ENCODE results near the gene CACUL1. TPM values are rescaled to one million over a fixed set of nuclear protein-coding genes. Genes with fewer than 3 reads are reported as not detected.

CACUL1 gene
- total and polyA plus RNA-seq, 2 of the 13 experiments (the other 11 are each of a cell fraction or from before 2014, with no cell fraction given) = 14.2 to 31.0 TPM

DNA sequence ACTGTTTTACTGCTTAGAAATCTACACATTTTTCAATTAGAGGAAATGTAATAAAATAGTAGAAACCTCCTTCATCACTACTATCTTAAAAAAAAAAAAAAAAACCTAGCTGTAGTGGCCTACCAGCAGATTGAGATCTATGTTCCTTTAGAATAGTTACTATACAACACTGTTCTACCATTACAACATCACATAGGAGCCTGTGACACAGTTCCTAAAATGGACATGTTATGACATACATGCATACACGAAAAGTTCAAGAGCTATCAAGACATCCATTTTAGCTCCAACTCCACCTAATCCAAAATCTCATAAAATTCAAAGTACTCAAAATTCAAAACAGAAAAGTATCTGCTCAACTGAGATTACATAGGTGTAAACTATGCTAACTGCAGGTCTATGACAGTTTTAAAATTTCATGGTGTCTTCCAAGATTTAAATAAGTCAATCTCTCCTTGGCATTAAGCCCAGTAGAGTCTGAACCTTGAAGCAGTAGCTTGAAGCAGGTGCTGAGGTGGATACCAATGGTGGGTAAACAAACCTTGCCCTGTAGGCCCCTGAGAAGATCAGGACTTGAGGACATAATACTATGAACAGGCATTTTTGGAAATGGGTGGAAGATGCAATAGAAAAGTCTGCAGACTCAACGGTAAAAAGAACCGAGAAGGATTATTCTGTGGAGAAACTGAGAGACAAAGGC, 17.0 kb downstream of the CACUL1 start:
- Histone ChIP-seq H3K4me1 (ENCODE audit: insufficient read depth, low read length) (peaks cover 50% of the 10 kb centered on the region), H2AFZ (ENCODE audit: low read length) (no peak overlapping the region), H3K27me3 (ENCODE audit: control insufficient read depth in 1 of 2, insufficient read depth in 2 of 2, low read length in 2 of 2) (no peaks in the 10 kb centered on the region), H3K27ac (ENCODE audit: extremely low read length, insufficient read depth, low read length) (no peak overlapping the region), H3K9me3 (ENCODE audit: low read length) (no peaks in the 10 kb centered on the region), H3K79me2 (ENCODE audit: insufficient read depth, low read length) (peaks cover 84% of the 10 kb centered on the region), H3K4me2 (ENCODE audit: low read depth, low read length) (no peak overlapping the region), H3K4me3 (replicated peaks in 1 of 3; ENCODE audit: insufficient read depth in 1 of 3, low read depth in 2 of 3, low read length in 3 of 3) (no peak overlapping the region), H3K36me3 (replicated peaks in 1 of 2; ENCODE audit: control insufficient read depth in 1 of 2, insufficient read depth in 2 of 2, low read length in 2 of 2) (no peaks in the 10 kb centered on the region), H3K9ac (ENCODE audit: insufficient read depth, low read depth, low read length) (no peak overlapping the region), H4K20me1 (ENCODE audit: insufficient read depth, low read length) (peaks cover 35% of the 10 kb centered on the region)
- no TSS peak for BruUV-seq (replicated peaks)
- ChIA-PET CTCF (ENCODE audit: low intra/inter-chr PET ratio, low total read pairs) (no interaction called here), POLR2A (no interaction called here)
- no peak for DNase-seq (ENCODE audit: low spot score)
- FAIRE-seq = no peak
- TF ChIP-seq ZNF749 (CRISPR knock-in tag; IDR thresholded peaks at IDR 0.05; ENCODE audit: borderline replicate concordance) (no peak), RELA (CRISPR knock-in tag; IDR thresholded peaks at IDR 0.05) (no peak), ZNF558 (CRISPR knock-in tag; IDR thresholded peaks at IDR 0.05; ENCODE audit: borderline replicate concordance) (no peak), ATM (IDR thresholded peaks at IDR 0.05; ENCODE audit: borderline replicate concordance) (no peak), MLLT10 (CRISPR knock-in tag; IDR thresholded peaks at IDR 0.05) (no peak), SUZ12 (IDR thresholded peaks at IDR 0.05; ENCODE audit: low read depth, low read length) (no peak), TEAD2 (CRISPR knock-in tag; IDR thresholded peaks at IDR 0.05) (no peak), ZNF225 (CRISPR knock-in tag; IDR thresholded peaks at IDR 0.05) (no peak), ZNF460 (CRISPR knock-in tag; IDR thresholded peaks at IDR 0.05; ENCODE audit: borderline replicate concordance) (no peak)
- TF ChIP-seq, protein P1, sequence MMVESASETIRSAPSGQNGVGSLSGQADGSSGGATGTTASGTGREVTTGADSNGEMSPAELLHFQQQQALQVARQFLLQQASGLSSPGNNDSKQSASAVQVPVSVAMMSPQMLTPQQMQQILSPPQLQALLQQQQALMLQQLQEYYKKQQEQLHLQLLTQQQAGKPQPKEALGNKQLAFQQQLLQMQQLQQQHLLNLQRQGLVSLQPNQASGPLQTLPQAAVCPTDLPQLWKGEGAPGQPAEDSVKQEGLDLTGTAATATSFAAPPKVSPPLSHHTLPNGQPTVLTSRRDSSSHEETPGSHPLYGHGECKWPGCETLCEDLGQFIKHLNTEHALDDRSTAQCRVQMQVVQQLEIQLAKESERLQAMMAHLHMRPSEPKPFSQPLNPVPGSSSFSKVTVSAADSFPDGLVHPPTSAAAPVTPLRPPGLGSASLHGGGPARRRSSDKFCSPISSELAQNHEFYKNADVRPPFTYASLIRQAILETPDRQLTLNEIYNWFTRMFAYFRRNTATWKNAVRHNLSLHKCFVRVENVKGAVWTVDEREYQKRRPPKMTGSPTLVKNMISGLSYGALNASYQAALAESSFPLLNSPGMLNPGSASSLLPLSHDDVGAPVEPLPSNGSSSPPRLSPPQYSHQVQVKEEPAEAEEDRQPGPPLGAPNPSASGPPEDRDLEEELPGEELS (CRISPR knock-in tag; IDR thresholded peaks at IDR 0.05) = no peak
- ATAC-seq = no peak
- WGBS (ENCODE audit: low lambda C conversion rate) = 88% methylated on average over 3 of the region's 3 CpGs
- intact Hi-C loops (cut with micrococcal nuclease; ENCODE audit: unreplicated experiment) = no loop called here
- in situ Hi-C loops (cut with HindIII; ENCODE audit: extremely low pct_ligation_motif_present, low pct_unique_long_range_greater_than_20kb) = no loop called here

Measured in HepG2 (cell line).